ENCODE measurements around the gene TST.
A peak's percentile ranks its signal among the peaks of the same experiment; 100 is the strongest.

TST gene

GRCh38 chr22:37019309-37020191 lies at the start of gene TST, which contains the start of gene MPST:
Gene TST (minus strand): TSS chr22:37019447. CDS start chr22:37018732, 715 bp downstream.
Gene MPST (plus strand): TSS chr22:37019742. CDS start chr22:37019837, 95 bp downstream.
- Histone ChIP-seq H3K9me3 (ENCODE audit: control insufficient read depth, insufficient read depth, low read depth, low read length) (no peaks in the 10 kb centered on the region), H3K27ac (ENCODE audit: low read depth, low read length) (peak within 1 kb of the TSS; percentile 75; the same call in 1 of the 2 replicates), H3K9ac (ENCODE audit: low read length) (peak within 1 kb of the TSS; percentile 86), H3K4me3 (ENCODE audit: low read depth, low read length) (peak within 1 kb of the TSS; percentile 79), H3K27me3 (ENCODE audit: control insufficient read depth, insufficient read depth, low read length) (no peaks in the 10 kb centered on the region), H3K4me1 (ENCODE audit: control insufficient read depth, insufficient read depth, low read length) (peaks cover 23% of the 10 kb centered on the region; the same call in 1 of the 2 replicates), H3K36me3 (ENCODE audit: control insufficient read depth, insufficient read depth, low read length) (peaks cover 23% of the 10 kb centered on the region)

- H3K27ac ChIP-seq (ENCODE audit: low read depth, low read length) = no peak overlapping the region
- peaks cover 75% of the 10 kb centered on the region for H3K27me3 ChIP-seq (ENCODE audit: control insufficient read depth, insufficient read depth, low read length)
- H3K9me3 ChIP-seq (ENCODE audit: control insufficient read depth, insufficient read depth, low read depth, low read length) = peaks cover 11% of the 10 kb centered on the region; the same call in 1 of the 2 replicates
- H3K9ac ChIP-seq (ENCODE audit: low read length) = no peak overlapping the region
- H3K4me1 ChIP-seq (ENCODE audit: control insufficient read depth, insufficient read depth, low read length) = no peaks in the 10 kb centered on the region
- no peaks in the 10 kb centered on the region for H3K36me3 ChIP-seq (ENCODE audit: control insufficient read depth, insufficient read depth, low read length)
- H3K4me3 ChIP-seq (ENCODE audit: low read depth, low read length) = peak overlapping the region; percentile 51
Observed at GRCh38 chr22:37068859-37069258, 49.6 kb upstream of the TST start.

GRCh38 chr22:37067428-37067827 lies 48.2 kb upstream of the TST start:
- no peak overlapping the region for H3K9ac ChIP-seq (ENCODE audit: low read length)
- no peaks in the 10 kb centered on the region for H3K36me3 ChIP-seq (ENCODE audit: control insufficient read depth, insufficient read depth, low read length)
- H3K9me3 ChIP-seq (ENCODE audit: control insufficient read depth, insufficient read depth, low read depth, low read length) = peaks cover 6% of the 10 kb centered on the region; the same call in 1 of the 2 replicates
- no peak overlapping the region for H3K27ac ChIP-seq (ENCODE audit: low read depth, low read length)
- peaks cover 9% of the 10 kb centered on the region for H3K4me1 ChIP-seq (ENCODE audit: control insufficient read depth, insufficient read depth, low read length)
- peaks cover 62% of the 10 kb centered on the region for H3K27me3 ChIP-seq (ENCODE audit: control insufficient read depth, insufficient read depth, low read length)
- no peak overlapping the region for H3K4me3 ChIP-seq (ENCODE audit: low read depth, low read length)

- H3K9me3 ChIP-seq (ENCODE audit: control insufficient read depth, insufficient read depth, low read depth, low read length) = no peaks in the 10 kb centered on the region
- H3K4me3 ChIP-seq (ENCODE audit: low read depth, low read length) = no peak overlapping the region
- H3K9ac ChIP-seq (ENCODE audit: low read length) = no peak overlapping the region
- no peak overlapping the region for H3K27ac ChIP-seq (ENCODE audit: low read depth, low read length)
- no peaks in the 10 kb centered on the region for H3K36me3 ChIP-seq (ENCODE audit: control insufficient read depth, insufficient read depth, low read length)
- H3K4me1 ChIP-seq (ENCODE audit: control insufficient read depth, insufficient read depth, low read length) = peaks cover 16% of the 10 kb centered on the region
- H3K27me3 ChIP-seq (ENCODE audit: control insufficient read depth, insufficient read depth, low read length) = peaks cover 47% of the 10 kb centered on the region
Observed at GRCh38 chr22:37065961-37066360, 46.7 kb upstream of the TST start.

- H3K27me3 ChIP-seq (ENCODE audit: control insufficient read depth, insufficient read depth, low read length) = peaks cover 39% of the 10 kb centered on the region
- H3K9me3 ChIP-seq (ENCODE audit: control insufficient read depth, insufficient read depth, low read depth, low read length) = no peaks in the 10 kb centered on the region
- H3K4me1 ChIP-seq (ENCODE audit: control insufficient read depth, insufficient read depth, low read length) = peaks cover 16% of the 10 kb centered on the region
- H3K9ac ChIP-seq (ENCODE audit: low read length) = no peak overlapping the region
- no peak overlapping the region for H3K4me3 ChIP-seq (ENCODE audit: low read depth, low read length)
- peaks cover 3% of the 10 kb centered on the region; the same call in 1 of the 2 replicates for H3K36me3 ChIP-seq (ENCODE audit: control insufficient read depth, insufficient read depth, low read length)
- H3K27ac ChIP-seq (ENCODE audit: low read depth, low read length) = no peak overlapping the region
Observed at GRCh38 chr22:37065180-37065579, 45.9 kb upstream of the TST start.

- Histone ChIP-seq H3K27ac (ENCODE audit: low read depth, low read length) (no peak overlapping the region), H3K4me1 (ENCODE audit: control insufficient read depth, insufficient read depth, low read length) (peaks cover 16% of the 10 kb centered on the region), H3K9me3 (ENCODE audit: control insufficient read depth, insufficient read depth, low read depth, low read length) (no peaks in the 10 kb centered on the region), H3K9ac (ENCODE audit: low read length) (no peak overlapping the region), H3K4me3 (ENCODE audit: low read depth, low read length) (no peak overlapping the region), H3K27me3 (ENCODE audit: control insufficient read depth, insufficient read depth, low read length) (peaks cover 33% of the 10 kb centered on the region), H3K36me3 (ENCODE audit: control insufficient read depth, insufficient read depth, low read length) (peaks cover 5% of the 10 kb centered on the region; the same call in 1 of the 2 replicates)
Observed at GRCh38 chr22:37064553-37064952, 45.3 kb upstream of the TST start.

- H3K36me3 ChIP-seq (ENCODE audit: control insufficient read depth, insufficient read depth, low read length) = peaks cover 5% of the 10 kb centered on the region; the same call in 1 of the 2 replicates
- no peak overlapping the region for H3K4me3 ChIP-seq (ENCODE audit: low read depth, low read length)
- H3K9ac ChIP-seq (ENCODE audit: low read length) = no peak overlapping the region
- no peaks in the 10 kb centered on the region for H3K9me3 ChIP-seq (ENCODE audit: control insufficient read depth, insufficient read depth, low read depth, low read length)
- H3K27ac ChIP-seq (ENCODE audit: low read depth, low read length) = no peak overlapping the region
- peaks cover 25% of the 10 kb centered on the region for H3K27me3 ChIP-seq (ENCODE audit: control insufficient read depth, insufficient read depth, low read length)
- peaks cover 16% of the 10 kb centered on the region for H3K4me1 ChIP-seq (ENCODE audit: control insufficient read depth, insufficient read depth, low read length)
Observed at GRCh38 chr22:37063431-37064420, 44.5 kb upstream of the TST start.

GRCh38 chr22:37062702-37063381 lies 43.6 kb upstream of the TST start:
- peaks cover 16% of the 10 kb centered on the region for H3K27me3 ChIP-seq (ENCODE audit: control insufficient read depth, insufficient read depth, low read length)
- H3K9ac ChIP-seq (ENCODE audit: low read length) = no peak overlapping the region
- peaks cover 16% of the 10 kb centered on the region for H3K4me1 ChIP-seq (ENCODE audit: control insufficient read depth, insufficient read depth, low read length)
- H3K4me3 ChIP-seq (ENCODE audit: low read depth, low read length) = no peak overlapping the region
- no peaks in the 10 kb centered on the region for H3K9me3 ChIP-seq (ENCODE audit: control insufficient read depth, insufficient read depth, low read depth, low read length)
- peaks cover 11% of the 10 kb centered on the region for H3K36me3 ChIP-seq (ENCODE audit: control insufficient read depth, insufficient read depth, low read length)
- H3K27ac ChIP-seq (ENCODE audit: low read depth, low read length) = no peak overlapping the region

GRCh38 chr22:37062376-37062675 lies 43.1 kb upstream of the TST start:
- Histone ChIP-seq H3K27ac (ENCODE audit: low read depth, low read length) (no peak overlapping the region), H3K9me3 (ENCODE audit: control insufficient read depth, insufficient read depth, low read depth, low read length) (no peaks in the 10 kb centered on the region), H3K36me3 (ENCODE audit: control insufficient read depth, insufficient read depth, low read length) (peaks cover 16% of the 10 kb centered on the region), H3K4me3 (ENCODE audit: low read depth, low read length) (no peak overlapping the region), H3K27me3 (ENCODE audit: control insufficient read depth, insufficient read depth, low read length) (peaks cover 11% of the 10 kb centered on the region), H3K4me1 (ENCODE audit: control insufficient read depth, insufficient read depth, low read length) (peaks cover 16% of the 10 kb centered on the region), H3K9ac (ENCODE audit: low read length) (no peak overlapping the region)

GRCh38 chr22:37061611-37062375 lies 42.5 kb upstream of the TST start:
- Histone ChIP-seq H3K27ac (ENCODE audit: low read depth, low read length) (no peak overlapping the region), H3K27me3 (ENCODE audit: control insufficient read depth, insufficient read depth, low read length) (peaks cover 8% of the 10 kb centered on the region), H3K4me1 (ENCODE audit: control insufficient read depth, insufficient read depth, low read length) (peaks cover 16% of the 10 kb centered on the region), H3K9ac (ENCODE audit: low read length) (no peak overlapping the region), H3K9me3 (ENCODE audit: control insufficient read depth, insufficient read depth, low read depth, low read length) (no peaks in the 10 kb centered on the region), H3K4me3 (ENCODE audit: low read depth, low read length) (no peak overlapping the region), H3K36me3 (ENCODE audit: control insufficient read depth, insufficient read depth, low read length) (peaks cover 22% of the 10 kb centered on the region)

All from HUES6 (cell line).